HG03060 (cell line): Measurements from ENCODE around the gene PXN.
"Not testable (repeated sequence)": the region's sequence is repeated elsewhere in the genome, so short reads cannot be mapped to it uniquely, and the experiment has no call there.

ENCODE experiments used
- ATAC-seq: cut with Tn5 transposase; IDR thresholded peaks from one replicate; pipeline ENCODE4 v1.9.1; 2021; ENCODE audit warnings: low read depth, moderate number of reproducible peaks; ENCODE audit not compliant: unreplicated experiment

The PXN gene

DNA sequence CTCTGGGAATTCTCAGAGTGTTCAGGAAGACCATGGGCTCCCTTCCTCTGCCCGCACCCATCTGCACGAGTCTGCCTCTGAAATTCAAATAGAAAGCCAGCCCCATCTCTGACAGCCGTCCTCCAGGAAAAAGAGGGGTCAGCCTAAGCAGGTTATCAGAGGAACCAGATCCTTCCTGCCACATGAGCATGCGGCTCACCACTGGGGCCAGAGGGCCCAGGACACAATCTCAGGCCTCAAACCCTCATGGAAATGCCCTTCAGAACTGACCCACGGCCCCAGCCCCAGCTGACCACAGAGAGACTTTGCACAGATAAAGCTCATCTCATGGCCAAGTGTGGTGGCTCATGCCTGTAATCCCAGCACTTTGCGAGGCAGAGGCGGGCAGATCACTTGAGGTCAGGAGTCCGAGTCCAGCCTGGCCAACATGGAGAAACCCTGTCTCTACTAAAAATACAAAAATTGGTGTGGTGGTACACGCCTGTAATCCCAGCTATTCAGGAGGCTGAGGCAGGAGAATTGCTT, 23.2 kb downstream of the PXN start:
- no peak for ATAC-seq

DNA sequence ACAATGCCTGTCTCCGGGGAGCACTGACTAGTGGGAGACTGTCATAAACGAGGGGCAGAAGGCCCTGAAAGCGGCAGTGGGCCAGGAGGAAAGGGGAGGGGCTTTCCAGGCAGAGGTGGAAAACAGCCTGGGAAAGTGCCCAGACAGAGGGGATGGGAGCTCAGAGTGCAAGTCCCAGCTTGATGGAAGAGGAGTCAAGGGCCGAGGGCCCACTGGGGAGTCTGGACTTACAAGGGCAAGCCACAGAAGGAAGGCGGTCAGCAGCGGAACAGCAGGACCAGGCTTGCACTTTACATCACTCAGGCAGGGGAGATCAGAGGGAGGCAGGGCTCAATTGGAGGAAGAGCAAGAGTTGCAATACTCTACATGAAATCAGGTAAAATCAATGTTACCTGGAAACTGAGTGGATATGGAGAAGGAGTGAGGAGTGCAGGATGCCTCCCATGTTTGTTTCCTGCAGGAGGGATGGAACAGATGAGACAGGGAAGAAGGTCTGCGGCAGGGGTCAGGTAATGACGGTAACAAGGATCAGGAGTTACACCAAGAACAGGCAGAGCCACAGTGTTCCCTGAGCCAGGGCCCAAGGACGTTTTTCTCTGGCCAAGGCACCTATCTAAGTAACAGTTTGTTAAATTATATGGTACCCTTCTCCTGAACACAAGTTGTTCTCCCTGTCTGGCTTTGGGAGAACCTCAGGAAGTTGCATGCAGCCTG, 23.8 kb downstream of the PXN start:
- no peak for ATAC-seq

DNA sequence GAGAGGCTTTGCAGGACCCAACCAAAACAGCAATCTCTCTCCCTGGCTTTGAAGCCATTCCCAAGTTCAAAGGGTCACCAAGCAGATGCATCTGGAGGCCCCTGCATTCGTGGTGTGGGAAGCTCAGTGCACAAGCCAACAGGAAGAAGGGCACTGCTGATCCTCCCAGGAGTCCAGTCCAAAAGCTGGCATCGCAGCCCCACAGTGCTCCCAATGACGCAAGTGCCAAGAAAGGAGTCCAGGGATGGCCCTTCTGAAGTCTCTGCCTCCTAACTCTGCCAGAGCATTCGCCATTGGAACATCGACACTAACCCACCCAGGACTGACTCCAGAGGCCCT, 25.1 kb downstream of the PXN start:
- no peak for ATAC-seq

DNA sequence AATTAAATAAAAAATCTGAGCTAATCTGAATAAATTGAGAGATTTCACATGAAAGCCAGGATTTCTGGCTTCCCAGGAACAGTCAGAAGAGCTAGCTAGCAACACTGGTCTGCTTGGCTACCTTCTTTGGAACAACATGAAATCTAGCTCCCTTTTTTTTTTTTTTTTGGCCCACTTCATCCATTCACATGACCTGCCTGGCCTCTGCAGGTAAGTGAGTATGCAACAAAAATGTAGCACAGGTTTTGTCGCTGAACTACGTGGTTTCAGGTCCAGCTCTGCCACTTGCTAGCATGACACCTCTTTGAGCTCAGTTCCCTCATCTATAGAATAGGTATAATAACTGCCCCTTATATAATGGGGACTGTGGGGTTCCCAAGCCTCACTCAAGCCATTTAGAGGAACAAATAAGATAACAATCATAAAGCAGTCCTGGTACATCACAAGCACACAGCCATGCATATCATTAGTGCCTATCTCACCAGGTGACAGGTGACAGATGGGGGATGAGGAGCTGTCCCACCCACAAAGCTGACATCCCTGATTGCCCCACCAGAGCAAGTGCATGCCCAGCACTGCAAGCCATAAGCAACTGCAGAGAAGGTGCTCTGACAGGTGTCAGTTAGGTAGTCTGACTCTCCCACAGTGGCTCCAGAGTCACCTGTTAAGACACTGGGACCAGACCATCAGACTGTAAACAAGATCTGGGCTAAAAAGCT, 25.6 kb downstream of the PXN start:
- no peak for ATAC-seq

DNA sequence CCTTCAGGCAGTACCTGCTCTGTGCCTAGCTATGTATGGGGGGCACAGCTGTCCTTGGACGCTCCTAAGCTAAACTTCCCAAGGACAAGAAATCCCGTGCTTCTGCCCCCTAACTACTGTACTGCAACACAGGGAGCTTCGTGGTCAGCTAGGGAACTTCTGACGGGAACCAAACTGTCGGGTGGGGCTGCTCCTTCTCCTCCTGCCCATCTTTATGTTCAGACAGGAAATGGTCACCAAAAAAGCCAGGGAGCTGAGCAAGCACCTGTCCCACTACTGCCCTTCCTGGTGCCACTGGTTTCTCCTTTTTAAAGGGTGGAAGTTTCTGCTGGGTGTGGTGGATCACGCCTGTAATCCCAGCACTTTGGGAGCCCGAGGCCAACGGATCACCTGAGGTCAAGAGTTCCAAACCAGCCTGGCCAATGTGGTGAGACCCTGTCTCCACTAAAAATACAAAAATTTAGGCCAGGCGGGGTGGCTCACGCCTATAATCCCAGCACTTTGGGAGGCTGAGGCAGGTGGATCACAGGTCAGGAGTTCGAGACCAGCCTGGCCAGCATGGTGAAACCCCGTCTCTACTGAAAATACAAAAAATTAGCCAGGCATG, 26.6 kb downstream of the PXN start:
- no peak for ATAC-seq

DNA sequence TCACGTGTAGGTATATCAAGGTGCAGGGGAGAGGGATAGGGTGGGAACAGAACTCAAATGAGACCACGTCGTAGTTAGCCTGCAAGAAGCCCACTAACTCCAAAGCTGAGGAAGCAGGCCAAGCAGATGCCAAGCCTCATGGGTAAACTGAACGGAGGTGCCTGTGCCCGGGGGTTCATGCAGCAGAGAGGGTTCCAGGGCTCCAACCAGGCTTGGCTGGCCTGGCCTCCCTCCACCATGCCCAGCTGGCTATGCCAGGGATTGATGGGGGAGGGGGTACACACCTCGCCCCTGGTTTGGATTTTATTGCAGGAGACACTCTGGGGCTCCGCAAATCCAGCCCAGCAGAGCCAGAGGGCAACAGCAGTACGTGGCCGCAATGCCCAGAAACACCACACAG, 27.3 kb downstream of the PXN start:
- ATAC-seq = no peak

DNA sequence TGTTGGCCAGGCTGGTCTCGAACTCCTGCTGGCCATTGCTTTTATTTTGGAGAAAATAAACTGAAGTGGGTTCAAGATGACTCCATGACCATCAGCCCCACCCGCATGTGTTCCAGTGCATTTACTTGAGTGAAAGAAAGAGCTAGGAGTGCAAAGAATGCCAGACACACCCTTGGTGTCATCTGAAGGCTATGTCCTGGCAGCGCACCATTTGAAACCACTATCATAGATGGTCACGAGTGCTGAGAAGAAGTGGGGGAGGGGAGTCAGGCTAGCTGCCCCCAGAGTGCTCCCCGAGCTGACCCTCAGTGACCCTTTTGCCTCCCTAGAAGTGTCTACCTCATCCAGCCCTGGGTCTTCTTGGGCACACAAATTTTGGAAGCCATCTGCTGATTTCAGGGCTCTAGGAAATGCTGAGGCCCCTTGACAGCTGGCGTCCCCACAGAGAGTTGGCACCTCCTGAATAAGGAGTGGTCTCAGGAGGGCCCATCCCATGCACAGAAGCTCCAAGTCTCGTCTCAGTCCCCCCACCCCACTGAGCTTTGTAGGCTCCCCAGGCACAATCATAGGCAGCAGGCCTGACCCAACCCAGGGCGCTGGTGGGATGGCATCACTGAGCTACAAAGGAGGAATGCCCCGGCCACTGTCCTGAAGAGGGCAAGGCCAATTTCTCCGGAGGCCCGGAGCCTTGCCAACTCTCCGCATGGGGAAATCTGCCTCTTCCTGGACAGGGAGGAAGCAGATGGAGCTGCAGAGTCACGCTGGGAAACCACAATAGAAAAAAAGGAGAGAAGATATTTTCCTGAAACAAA, 28.0 kb downstream of the PXN start:
- no peak for ATAC-seq

DNA sequence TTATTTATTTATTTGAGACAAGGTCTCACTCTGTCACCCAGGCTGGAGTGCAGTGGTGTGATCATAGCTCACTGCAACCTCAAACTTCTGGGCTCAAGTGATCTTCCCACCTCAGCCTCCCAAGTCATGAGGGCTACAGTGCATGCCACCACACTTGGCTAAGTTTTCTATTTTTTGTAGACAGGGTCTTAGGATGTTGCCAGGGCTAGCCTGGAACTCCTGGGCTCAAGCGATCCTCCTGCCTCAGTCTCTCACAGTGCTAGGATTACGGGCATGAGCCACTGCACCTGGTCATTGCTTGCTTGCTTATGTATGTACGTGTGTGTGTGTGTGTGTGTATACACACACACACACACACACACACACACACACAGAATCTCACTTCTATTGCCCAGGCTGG, 28.7 kb downstream of the PXN start:
- ATAC-seq = not testable (repeated sequence)

DNA sequence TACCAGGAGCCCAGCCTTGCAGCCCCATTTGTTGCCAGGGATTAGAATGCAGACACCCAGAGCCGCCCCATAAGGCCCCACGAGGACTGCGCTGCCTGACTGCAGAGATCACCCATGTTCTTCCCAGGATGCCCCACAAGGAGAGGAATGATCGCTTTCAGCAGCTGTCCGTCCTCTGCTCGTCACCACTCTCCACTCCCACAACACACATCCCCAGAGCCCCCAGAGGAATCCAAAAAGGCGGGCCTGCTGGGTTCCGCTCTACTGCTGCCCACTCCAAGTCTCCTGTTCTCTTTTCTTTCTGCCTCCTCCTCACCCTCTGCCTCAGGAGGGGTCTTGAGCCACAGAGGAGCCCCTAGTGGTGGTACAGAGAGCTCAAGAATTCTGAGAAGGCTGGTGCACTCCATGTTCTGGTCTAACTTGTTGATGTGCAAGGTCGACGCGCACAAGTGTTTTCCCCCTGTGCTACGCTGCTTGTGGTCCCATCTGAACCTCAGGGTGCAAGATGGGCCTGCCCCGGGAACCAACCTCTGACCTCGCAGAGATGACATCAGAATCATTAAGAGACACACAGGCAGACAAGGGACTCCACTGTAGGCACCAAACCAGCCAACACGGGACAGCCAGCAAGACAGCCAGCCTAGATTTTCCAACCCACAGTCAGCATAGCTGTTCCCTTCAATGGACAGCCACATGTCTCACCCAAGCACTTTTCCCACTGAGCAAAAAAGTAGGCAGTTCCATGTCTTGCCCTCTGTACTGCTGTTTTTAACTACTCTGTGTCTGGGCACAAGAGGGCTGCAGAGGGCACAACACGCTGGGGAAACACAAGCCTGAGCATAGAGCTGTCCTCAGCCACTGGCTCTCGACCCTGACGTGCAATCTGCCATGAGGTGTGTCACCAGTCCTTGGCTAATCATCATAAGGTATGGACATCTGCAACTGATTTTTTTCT, 29.9 kb downstream of the PXN start:
- no peak for ATAC-seq

DNA sequence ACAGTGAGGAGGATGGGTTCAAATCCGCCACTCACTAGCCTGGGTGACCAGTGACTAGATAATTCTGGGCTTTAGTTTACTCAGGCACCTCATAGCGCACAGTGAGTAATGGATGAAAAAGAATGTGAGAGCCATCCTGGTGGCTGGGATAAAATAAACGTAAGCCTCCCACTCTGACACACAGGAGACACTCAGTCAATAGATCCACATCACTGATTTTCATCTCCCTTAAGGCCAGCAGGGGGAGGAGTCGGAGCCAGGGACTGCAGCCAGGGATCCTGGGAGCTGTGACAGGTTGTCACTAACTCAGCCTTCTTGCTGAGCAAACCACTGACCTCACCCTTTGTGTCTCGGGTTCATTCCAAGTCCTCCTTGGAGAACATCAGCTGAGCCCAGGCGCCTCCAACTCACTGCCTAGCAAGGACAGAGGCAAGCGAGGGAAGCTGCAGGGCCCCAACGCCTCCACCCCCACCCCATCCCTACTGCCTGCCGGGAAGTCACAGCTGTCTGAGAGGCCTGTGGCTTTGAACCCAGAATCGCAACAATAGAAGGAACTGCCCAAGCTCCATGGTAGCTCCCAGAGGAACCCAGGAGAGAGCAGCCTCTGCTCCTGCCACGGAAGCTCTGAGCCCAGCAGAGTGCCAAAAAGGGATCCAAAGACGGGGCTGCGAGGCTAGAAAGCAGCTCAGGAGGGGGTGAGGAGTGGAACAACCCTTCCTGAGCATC, 30.7 kb downstream of the PXN start:
- ATAC-seq = no peak

DNA sequence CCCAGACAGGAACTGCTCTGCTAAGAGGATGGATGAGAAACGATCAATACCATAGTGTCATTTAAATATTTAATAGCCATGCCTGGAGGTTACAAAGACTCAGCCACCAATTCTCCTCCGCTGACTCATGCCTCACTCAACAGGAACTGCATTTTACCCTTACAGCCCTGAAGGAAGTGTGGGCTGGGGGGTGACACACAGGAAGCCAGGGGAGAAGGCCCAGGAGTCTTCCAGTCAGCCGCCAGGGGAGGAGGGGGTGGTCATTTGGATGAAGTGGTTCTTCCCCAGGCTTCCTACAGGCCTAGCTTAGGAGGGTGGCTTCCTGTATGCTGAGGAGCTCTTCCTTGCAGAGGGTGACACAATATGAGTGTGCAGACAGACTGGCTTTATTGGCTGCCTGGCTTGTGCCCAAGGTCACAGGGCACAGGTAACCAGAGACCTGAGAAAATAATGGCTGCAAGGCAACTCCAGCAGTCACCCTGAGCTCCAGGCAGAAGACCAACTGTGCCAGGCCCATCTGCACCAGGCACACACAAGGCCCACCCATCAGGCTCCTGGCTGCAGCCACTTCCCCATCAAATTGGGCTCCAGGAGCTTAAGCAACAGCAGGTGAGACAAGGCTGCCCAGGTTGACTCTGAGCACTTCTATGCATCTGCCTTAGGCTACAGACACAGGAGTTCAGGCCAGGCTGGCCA, 34.1 kb downstream of the PXN start:
- no peak for ATAC-seq

DNA sequence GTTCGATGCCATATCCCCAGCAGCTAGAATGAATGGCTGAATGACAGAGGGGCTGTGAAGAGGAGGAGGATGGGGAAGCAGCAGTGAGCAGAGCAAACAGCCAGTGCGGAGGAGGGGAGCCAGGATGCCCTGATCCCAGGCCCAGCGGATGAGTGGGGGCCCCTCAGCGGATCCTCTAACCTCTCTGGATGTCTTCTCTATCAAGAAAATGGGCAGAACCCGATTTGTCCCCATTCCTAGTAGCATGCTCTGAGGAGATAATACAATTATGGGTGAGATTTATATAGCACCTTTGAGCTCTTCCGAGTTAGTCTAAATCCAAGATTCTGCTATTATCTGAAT, 34.6 kb downstream of the PXN start:
- ATAC-seq = no peak

DNA sequence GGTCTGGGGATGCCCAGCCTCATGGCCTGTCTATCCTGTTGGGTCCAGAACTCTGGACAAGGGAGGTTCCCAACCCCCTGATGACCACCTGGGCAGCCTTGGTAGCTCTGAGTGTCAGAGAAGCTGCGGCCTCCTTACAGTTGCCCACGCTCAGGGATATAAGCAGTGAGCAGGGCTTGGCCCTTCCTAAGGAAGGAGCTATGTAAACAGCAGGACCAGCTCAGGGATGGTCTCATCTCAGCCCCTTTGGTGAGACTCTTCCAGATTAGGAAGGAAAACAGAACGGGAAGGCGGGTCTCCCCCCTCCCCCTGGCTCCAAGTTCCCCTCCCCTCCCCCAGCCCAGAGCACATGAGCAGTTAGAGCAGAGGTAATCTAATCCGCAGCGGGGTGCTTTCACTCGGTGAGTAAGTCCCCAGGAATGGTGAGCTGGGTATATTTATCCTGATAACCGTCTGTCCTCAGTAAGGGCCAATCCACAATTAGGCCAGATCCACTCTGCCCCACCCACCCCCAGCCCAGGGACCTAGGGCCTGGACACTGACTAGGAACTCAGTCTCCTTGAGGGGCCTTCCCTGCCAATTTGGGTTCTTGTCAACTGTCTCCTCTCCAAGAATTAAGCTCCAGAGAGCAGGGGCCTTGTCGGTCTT, 35.1 kb downstream of the PXN start:
- ATAC-seq = no peak

DNA sequence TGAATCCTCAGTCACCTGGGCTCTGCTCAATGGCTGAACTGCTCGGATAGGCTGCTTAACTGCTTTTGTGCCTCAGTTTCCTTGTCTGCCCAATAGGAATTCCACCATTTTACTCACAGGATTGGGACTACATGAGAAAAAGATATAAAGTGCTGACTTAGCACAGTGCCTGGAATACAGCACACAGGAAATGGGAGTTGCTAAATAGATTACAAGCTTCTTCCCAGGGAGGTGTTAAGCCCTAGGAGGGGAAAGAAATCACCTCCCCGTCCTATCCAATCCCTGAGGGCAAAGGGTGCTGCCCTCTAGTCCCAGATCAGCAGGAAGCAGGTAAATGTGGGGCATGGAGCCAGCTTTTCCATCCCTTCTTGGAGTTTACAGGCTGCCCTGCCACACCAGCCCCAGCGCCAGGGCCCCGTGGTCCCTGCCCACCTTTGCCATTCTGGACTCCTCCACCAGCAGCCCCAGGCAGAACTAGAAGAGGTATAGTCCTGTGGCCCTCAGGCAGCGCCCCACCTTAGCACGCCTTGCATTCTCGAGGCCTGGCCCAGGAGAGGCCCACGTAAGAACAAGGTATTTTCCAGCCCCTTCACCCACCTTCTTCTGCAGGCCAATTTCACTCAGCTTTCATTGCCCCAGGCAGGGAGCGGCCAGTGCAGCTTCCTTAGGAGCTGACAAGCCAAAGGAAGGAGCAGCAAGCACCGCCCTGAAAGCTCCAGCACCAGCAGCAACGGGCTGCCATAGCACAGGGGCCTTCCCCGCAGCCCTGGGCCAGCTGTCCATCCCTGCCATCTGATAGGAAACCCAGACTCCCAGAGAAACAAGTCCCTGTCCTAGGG, 35.8 kb downstream of the PXN start:
- no peak for ATAC-seq

DNA sequence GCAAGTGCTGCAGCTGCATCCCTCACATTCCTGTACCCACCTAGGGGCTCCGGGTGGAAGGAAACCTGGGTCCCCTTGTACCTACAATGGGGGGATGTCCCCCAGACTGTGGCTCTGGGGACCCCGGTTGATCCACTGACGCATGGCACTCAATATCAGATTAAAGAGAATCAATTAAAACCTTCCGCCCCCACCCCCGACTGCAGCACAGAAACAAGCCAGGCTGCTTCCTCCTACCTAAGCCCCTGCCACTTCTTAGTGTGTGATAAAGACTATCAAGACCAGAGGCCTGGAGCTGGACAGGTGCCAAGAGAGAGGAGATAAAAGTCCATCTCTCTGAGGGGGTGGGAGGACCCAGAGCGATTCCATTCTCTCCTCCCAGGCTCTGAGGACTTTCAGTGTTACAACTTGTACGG, 36.5 kb downstream of the PXN start:
- ATAC-seq = no peak

DNA sequence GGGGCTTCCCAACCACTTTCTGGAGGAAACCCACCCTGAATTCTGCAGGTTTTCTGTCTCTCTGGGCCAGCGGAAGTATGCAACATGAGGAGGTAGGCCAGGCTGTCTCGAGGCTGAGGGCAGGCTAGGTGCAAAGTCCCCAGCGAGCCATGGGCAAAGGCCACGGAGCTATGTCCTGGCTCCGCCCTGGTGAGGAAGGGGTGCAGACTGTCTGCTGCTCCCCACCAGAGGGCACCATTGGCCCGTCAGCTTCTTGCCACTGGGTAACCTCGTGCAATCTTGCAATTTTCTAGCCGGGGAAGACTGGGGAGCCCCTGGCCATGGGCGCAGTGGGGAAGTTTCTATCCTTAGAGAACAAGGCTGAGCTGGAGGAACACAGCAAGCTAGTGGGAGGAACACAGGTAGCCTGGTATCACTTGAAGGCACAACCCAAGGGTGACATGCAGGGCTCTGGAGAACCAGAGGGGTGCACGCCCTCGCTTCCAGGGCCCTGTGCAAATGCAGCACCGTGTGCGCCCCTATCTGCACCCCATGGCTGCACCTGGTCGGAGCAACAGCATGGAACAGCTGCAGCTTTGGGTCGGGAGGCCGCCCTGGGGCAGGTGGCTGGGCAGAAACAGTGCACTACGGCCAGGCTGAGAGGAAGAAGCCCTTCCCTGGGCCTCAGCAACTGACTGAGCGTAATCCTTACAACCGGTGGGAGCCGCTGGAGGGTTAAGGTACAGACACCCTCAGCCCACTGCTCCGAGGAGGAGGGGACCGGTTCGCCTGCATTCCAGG, 37.0 kb downstream of the PXN start:
- ATAC-seq = no peak

DNA sequence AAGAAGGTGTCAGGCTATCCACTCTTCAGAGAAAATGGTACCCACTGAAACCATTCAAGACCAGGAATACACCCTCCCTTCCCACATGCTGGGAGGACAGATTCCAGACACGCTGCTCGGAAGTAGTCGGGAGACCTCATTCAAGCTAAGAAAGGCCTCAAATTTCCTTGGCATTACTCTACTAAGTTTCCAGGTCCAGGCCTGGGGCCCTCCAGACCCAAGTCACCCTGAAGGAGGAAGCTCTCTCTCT, 37.6 kb downstream of the PXN start:
- ATAC-seq = no peak
